ENCODE data around the gene CSF1.

The CSF1 gene

GRCh38 chr1:109901524-109902145 lies 9.0 kb upstream of the CSF1 start:
- no peak for ATAC-seq

- no peak for ATAC-seq
These were observed 8.3 kb upstream of the CSF1 start for GRCh38 chr1:109902204-109902985.

GRCh38 chr1:109903376-109903930 lies 7.2 kb upstream of the CSF1 start:
- ATAC-seq, result no peak

- no peak for ATAC-seq
These were observed 6.4 kb upstream of the CSF1 start for GRCh38 chr1:109904105-109904817.

GRCh38 chr1:109905491-109905890 lies 5.2 kb upstream of the CSF1 start:
- ATAC-seq, result no peak

- peak; percentile 94 to 95 for ATAC-seq
These were observed 4.3 kb upstream of the CSF1 start for GRCh38 chr1:109906160-109906838.

- ATAC-seq, result no peak
These were observed 3.8 kb upstream of the CSF1 start for GRCh38 chr1:109906839-109907180.

GRCh38 chr1:109907190-109907774 lies 3.4 kb upstream of the CSF1 start:
- no peak for ATAC-seq

- ATAC-seq, result no peak
These were observed 1.8 kb upstream of the CSF1 start for GRCh38 chr1:109908836-109909235.

- ATAC-seq, result no peak
These were observed 1.1 kb upstream of the CSF1 start for GRCh38 chr1:109909561-109909960.

- ATAC-seq, result peak; percentile 9 to 15
These were observed 532 bp downstream of the CSF1 start for GRCh38 chr1:109910963-109911798.

GRCh38 chr1:109912214-109912861 lies 1.7 kb downstream of the CSF1 start:
- ATAC-seq, result no peak

- no peak for ATAC-seq
These were observed 2.2 kb downstream of the CSF1 start for GRCh38 chr1:109912873-109913272.

GRCh38 chr1:109913360-109913879 lies 2.8 kb downstream of the CSF1 start:
- ATAC-seq, result no peak

GRCh38 chr1:109914587-109915240 lies 4.1 kb downstream of the CSF1 start:
- ATAC-seq, result no peak

GRCh38 chr1:109917051-109917767 lies 6.6 kb downstream of the CSF1 start:
- ATAC-seq, result no peak

GRCh38 chr1:109917768-109918606 lies 7.3 kb downstream of the CSF1 start:
- ATAC-seq, result no peak

GRCh38 chr1:109918671-109919070 lies 8.0 kb downstream of the CSF1 start:
- ATAC-seq, result no peak

GRCh38 chr1:109919303-109919702 lies 8.7 kb downstream of the CSF1 start:
- no peak for ATAC-seq

All from activated CD4-positive, CD25-positive, alpha-beta regulatory T cell treated with anti-CD3 and anti-CD28 coated beads, Interleukin-2, amount 50 U/mL, for 24 hours (primary cell).